ENCODE data around the gene SOCS2.

Gene SOCS2

GRCh38 chr12:93567174-93567573 lies 5.3 kb upstream of the SOCS2 start:
- no peak for DNase-seq (ENCODE audit: low read depth)

GRCh38 chr12:93568091-93568490 lies 4.4 kb upstream of the SOCS2 start:
- no peak for DNase-seq (ENCODE audit: low read depth)

- DNase-seq (ENCODE audit: low read depth) = no peak
Observed at GRCh38 chr12:93569301-93569655, 3.2 kb upstream of the SOCS2 start.

- DNase-seq (ENCODE audit: low read depth) = peak; percentile 70
Observed at GRCh38 chr12:93569656-93570551, 2.6 kb upstream of the SOCS2 start.

- peak; percentile 87 for DNase-seq (ENCODE audit: low read depth)
Observed at GRCh38 chr12:93570552-93571364, 1.7 kb upstream of the SOCS2 start.

- DNase-seq (ENCODE audit: low read depth) = peak; percentile 63
Observed at GRCh38 chr12:93571365-93571924, 1.0 kb upstream of the SOCS2 start.

- no peak for DNase-seq (ENCODE audit: low read depth)
Observed at GRCh38 chr12:93572712-93573551, 457 bp downstream of the SOCS2 start.

- no peak for DNase-seq (ENCODE audit: low read depth)
Observed at GRCh38 chr12:93573552-93574223, 1.2 kb downstream of the SOCS2 start.

GRCh38 chr12:93577222-93577621 lies 4.7 kb downstream of the SOCS2 start:
- DNase-seq (ENCODE audit: low read depth) = no peak

GRCh38 chr12:93578221-93578620 lies 5.7 kb downstream of the SOCS2 start:
- no peak for DNase-seq (ENCODE audit: low read depth)

- no peak for DNase-seq (ENCODE audit: low read depth)
Observed at GRCh38 chr12:93580682-93581081, 8.2 kb downstream of the SOCS2 start.

- no peak for DNase-seq (ENCODE audit: low read depth)
Observed at GRCh38 chr12:93581370-93581769, 8.9 kb downstream of the SOCS2 start.

GRCh38 chr12:93582351-93582750 lies 9.9 kb downstream of the SOCS2 start:
- no peak for DNase-seq (ENCODE audit: low read depth)

GRCh38 chr12:93583627-93584392 lies 11.3 kb downstream of the SOCS2 start:
- no peak for DNase-seq (ENCODE audit: low read depth)

- DNase-seq (ENCODE audit: low read depth) = no peak
Observed at GRCh38 chr12:93585247-93585646, 12.8 kb downstream of the SOCS2 start.

- DNase-seq (ENCODE audit: low read depth) = no peak
Observed at GRCh38 chr12:93587611-93588010, 15.1 kb downstream of the SOCS2 start.

GRCh38 chr12:93589081-93589480 lies 16.6 kb downstream of the SOCS2 start:
- no peak for DNase-seq (ENCODE audit: low read depth)

GRCh38 chr12:93591137-93591868 lies 18.8 kb downstream of the SOCS2 start:
- no peak for DNase-seq (ENCODE audit: low read depth)

- no peak for DNase-seq (ENCODE audit: low read depth)
Observed at GRCh38 chr12:93592641-93593406, 20.3 kb downstream of the SOCS2 start.

All from stimulated activated CD8-positive, alpha-beta memory T cell treated with anti-CD3 and anti-CD28 coated beads, Interleukin-4, amount 100 ng/mL, for 24 hours (primary cell).